Activated CD4-positive, alpha-beta T cell treated with anti-CD3 and anti-CD28 coated beads, Interleukin-2, amount 50 U/mL, for 24 hours (primary cell): ENCODE results near the gene MISP.

ENCODE experiments used
- DNase-seq, 2 donors: peaks; one replicate each; pipeline ENCODE4 v3.0.0-alpha.2; 2020; ENCODE audit warnings: low read depth in 1 of 2, low spot score in 1 of 2

Gene MISP

GRCh38 chr19:795691-796581, 45.0 kb downstream of the MISP start:
- no peak for DNase-seq

DNA sequence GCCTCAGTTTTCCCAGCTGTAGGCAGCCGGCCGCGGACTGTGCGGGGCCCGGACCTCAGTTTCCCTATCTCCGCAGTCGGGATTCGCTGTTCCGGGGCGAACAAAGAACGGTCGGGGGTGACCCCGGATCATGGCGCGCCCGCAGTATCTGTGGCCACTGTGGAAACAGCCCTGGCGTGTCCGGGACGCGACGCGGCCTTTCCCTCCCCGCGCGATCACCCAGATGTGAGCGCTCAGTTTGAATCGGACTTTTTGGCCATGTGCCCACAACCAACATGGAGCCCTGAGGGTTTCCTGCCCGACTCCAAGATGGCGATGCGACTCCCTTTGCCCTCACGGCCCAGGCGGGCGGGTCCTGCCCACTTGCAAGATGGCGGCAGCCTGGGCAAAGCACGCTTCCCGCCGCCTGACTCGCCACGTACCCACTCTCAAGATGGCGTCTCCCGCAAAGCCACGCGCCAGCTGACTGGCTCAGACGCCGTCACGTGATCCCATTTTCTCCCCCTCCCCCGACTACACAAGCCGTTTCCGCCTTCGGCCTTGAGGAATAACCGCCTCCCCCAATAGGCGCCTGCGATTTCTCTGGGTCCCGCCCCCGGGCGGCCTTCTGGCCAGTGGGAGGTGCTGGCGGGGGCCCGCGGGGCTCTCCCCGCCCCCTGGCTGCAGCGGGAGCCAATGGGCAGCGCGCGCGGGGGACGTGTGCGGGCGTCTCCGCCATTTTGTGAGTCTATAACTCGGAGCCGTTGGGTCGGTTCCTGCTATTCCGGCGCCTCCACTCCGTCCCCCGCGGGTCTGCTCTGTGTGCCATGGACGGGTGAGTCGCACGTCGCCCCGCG, 46.0 kb downstream of the MISP start, which contains the start of gene PTBP1:
Gene PTBP1 (plus strand): TSS at position 761 of the 836 bp plus-strand sequence. CDS start 46 bp downstream, at position 807.
- peak; percentile 95 to 99 for DNase-seq

- DNase-seq = peak; percentile 72 to 84
Measured at GRCh38 chr19:797528-798414, 46.9 kb downstream of the MISP start.

DNA sequence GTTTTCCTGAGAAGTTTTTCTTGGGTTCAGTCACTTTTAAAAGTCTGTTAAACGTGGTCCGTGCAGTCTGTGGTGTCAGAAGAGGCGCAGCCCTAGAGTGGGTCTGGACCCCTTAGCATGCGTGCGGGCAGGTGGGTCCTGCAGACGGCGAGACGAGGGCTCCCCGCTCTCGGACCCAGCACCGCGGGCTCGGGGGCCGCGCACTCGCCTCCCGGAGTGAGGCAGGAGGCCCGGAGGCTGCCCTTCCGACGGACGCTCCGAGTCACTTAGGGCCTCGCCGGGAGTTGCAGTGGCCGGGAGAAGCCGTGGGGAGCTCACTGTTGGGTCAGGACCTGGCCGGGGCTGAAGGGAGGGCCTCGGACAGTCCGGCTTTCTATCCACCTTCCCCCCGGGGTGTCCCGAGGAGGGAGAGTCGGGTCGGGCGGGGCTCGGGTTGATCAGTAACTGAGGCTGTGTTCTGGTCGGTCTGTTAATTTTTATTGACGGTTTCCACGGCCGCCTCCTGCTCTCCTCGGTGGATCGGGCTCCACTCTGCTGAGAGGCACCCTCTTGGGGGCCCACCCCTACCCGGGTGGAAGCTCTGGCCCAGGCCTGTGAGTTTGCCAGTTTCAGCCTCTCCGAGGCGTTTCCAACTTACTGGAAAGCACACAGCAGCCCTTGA, 47.6 kb downstream of the MISP start:
- DNase-seq = no peak

- no peak for DNase-seq
Measured at GRCh38 chr19:799076-799881, 48.4 kb downstream of the MISP start.

- no peak for DNase-seq
Measured at GRCh38 chr19:800360-801029, 49.6 kb downstream of the MISP start.

DNA sequence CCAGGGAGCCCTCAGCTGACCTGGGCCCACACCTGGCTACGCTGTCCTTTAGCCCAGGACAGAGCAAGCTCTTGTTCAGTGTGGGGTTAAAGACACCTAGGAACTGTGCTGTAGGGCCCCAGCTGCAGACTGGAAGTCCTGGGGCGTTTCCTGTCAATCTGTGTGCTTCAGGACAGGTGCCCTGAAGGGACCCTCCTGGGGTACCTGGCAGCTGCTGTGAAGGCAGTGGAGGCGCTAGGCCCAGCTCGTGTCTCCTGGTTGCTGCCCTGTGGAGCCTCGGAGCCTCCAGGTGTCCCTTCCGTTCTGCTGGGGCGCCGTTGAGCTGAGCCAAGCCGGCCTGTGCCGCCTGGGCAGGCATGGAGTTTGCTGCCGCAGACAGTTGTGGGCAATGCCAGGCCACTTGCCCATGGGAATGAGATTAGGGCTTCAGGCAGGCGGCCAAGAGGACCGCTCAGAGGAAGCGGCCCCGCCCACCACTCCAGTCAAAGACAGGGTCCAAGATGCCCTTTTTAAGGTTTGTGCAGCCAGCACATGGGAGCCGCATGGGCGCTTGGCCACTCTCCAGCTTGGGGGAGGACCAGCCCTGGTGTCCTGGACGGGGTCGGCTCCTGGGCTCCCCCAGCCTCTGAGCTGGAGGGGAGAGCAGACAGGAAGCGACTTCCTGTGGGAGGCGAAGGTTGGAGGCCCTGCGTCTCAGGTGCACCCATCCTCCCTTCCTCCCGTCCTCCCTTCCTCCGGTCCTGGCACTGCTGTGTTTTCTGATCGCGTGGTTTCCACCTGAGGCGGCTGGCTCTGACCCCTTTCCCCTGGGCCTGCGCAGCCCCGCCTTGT, 50.3 kb downstream of the MISP start:
- DNase-seq = no peak

DNA sequence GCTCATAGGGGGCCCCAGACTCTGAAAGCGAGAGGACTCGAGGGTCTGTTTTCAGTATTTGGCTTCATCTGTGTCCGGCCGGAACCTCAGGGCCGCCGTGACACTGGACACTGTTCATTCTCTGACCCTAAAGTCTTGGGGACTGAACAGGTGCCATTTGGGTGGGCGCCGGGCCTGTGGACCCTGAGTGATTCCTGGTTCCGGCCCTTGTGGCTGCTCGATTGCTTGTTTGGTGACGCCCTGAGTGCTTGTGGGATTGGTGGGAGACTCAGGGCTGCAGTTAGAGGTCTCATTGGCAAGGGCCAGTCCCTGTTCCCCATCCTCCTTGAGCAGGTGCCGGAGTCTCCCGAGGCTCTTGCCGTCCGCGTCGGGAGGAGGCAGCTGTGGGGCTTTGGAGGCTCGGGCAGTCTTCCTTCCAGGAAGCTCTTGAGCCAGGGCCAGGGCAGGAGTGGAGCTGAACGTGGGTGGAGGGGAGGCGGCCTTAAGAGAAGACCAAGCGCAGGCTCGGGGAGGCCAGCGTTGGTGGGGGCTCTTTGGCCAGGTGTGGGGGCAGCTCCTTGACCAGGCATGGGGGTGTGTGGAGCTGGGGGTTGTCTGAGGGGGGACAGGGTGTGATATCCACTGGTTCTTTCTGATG, 51.1 kb downstream of the MISP start:
- DNase-seq = no peak

- DNase-seq = no peak
Measured at GRCh38 chr19:802498-803098, 51.7 kb downstream of the MISP start.

DNA sequence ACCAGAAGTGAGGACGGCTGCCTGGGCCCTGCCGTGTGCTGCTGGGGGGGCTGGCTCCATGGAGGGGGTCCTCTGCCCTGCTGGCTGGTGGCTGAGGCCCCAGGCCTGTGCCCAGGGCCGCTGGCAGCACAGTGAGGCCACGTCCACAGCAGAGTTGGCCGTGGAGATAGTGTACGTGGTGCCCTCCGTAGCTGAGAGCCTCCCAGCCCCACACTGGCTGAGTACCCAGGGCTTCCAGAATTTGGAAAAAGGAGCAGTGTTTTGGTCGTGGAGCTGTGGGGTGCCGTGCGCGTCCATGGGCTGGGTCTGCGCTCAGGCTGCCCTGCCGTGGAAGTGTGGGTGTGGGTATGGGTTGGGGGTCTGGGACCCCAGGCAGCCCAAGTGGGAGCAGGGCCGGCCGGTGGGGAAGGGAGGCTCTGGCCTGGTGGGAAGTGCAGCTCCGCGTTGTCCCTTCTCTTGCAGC, 52.2 kb downstream of the MISP start:
- DNase-seq = no peak

GRCh38 chr19:803686-804418, 52.9 kb downstream of the MISP start:
- DNase-seq = no peak

DNA sequence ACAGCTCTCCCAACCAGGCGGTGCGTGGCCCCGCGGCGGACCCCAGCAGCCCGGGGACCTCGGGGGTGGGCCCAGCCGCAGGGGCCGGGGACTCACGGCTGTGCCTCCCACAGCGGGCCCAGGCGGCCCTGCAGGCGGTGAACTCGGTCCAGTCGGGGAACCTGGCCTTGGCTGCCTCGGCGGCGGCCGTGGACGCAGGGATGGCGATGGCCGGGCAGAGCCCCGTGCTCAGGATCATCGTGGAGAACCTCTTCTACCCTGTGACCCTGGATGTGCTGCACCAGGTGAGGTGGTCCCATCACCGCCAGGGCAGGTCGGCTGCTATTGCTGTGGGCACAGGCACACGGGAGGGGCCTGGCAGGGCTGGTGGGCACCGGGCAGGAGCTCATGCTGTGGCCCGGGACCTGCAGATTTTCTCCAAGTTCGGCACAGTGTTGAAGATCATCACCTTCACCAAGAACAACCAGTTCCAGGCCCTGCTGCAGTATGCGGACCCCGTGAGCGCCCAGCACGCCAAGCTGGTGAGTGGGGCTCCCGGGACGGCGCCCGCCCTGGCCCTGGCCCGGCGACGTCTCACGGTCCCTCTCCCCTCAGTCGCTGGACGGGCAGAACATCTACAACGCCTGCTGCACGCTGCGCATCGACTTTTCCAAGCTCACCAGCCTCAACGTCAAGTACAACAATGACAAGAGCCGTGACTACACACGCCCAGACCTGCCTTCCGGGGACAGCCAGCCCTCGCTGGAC, 53.7 kb downstream of the MISP start:
- DNase-seq = no peak

DNA sequence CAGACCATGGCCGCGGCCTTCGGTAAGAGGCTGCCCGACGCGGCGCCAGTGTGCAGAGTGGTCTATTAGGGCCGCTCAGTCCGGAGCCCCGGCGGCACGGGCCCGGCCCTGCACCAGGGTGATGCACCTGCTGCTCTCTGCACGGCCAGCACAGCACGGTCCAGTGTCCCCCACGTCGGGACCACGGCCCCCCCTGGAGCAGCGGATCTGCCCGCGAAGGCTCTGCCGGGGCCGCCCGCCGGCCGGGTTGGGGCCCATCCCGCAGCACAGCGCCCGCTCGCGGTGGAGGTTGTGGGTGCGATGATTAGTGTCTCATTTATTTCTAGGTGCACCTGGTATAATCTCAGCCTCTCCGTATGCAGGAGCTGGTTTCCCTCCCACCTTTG, 54.2 kb downstream of the MISP start:
- no peak for DNase-seq

- no peak for DNase-seq
Measured at GRCh38 chr19:805600-806550, 55.0 kb downstream of the MISP start.
